GM12872 (cell line): Measurements from ENCODE around the gene CCM2.

Source experiments
- CTCF ChIP-seq: IDR thresholded peaks from 3 replicates; pipeline ENCODE4 v1.5.1; 2011; ENCODE audit warnings: low read depth, mild to moderate bottlenecking, low read length, moderate library complexity; ENCODE audit not compliant: insufficient read depth

The CCM2 gene

GRCh38 chr7:45054442-45054841 is 54.4 kb downstream of the CCM2 start:
- no peak for TF ChIP-seq CTCF

- no peak for TF ChIP-seq CTCF
These were observed 55.0 kb downstream of the CCM2 start for GRCh38 chr7:45055016-45055415.

GRCh38 chr7:45055594-45056219 is 55.7 kb downstream of the CCM2 start:
- TF ChIP-seq CTCF, result no peak

- no peak for TF ChIP-seq CTCF
These were observed 57.9 kb downstream of the CCM2 start for GRCh38 chr7:45057878-45058277.

- no peak for TF ChIP-seq CTCF
These were observed 60.3 kb downstream of the CCM2 start for GRCh38 chr7:45060295-45060694.

GRCh38 chr7:45061352-45061751 is 61.4 kb downstream of the CCM2 start:
- no peak for TF ChIP-seq CTCF

GRCh38 chr7:45061806-45062425 is 61.9 kb downstream of the CCM2 start:
- TF ChIP-seq CTCF, result no peak
